Measurements from ENCODE around the gene NADSYN1. TPM values are rescaled to one million over a fixed set of nuclear protein-coding genes. Genes with fewer than 3 reads are reported as not detected.
A peak's percentile ranks its signal among the peaks of the same experiment; 100 is the strongest.

The NADSYN1 gene
- total RNA-seq, 6 experiments from 2014 or later = 39.3 to 48.0 (median 46.7) TPM

DNA sequence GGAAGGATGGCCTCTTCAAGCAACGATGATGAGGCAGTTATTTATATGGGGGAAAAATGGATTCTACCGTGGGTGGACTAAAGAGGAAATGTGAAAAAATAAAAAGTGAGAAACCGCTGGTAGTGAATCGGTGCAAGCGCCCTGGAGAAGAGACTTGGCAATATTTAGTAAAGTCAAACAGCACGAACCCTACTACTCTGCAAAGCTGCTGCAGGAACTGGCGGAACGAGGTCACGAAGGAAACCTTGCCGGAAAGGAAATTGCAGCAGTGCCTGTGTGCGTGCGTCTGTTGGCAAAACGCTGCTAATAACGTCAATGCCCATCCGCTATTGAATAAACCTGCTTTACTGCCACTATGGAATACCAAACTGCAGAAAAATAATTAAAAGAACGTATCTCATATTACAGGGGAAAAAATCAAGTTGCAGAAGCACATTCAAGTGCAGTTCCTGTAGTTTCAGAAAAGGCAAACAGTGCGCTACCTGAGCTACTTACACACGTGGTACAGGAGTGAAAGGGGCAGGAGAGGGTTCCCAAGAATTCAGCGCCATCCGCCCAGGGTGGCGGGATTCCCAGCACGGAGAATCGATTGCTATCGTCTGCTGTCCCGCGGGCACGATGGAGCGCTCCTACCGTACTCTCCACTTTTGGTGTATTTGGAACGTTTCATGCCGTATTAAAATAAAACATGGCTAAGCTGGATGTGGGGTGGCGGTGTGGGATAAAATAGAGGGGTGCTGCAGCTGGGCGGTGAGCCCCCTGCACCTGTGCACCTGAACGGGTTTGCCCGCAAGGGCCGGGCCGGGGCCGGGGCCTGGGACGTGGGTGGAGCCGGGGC, 585 bp upstream of the NADSYN1 start:
- peaks cover 18% of the 10 kb centered on the region for H3K36me3 Mint-ChIP-seq (ENCODE audit: low read depth)
- TF ChIP-seq, protein P1, sequence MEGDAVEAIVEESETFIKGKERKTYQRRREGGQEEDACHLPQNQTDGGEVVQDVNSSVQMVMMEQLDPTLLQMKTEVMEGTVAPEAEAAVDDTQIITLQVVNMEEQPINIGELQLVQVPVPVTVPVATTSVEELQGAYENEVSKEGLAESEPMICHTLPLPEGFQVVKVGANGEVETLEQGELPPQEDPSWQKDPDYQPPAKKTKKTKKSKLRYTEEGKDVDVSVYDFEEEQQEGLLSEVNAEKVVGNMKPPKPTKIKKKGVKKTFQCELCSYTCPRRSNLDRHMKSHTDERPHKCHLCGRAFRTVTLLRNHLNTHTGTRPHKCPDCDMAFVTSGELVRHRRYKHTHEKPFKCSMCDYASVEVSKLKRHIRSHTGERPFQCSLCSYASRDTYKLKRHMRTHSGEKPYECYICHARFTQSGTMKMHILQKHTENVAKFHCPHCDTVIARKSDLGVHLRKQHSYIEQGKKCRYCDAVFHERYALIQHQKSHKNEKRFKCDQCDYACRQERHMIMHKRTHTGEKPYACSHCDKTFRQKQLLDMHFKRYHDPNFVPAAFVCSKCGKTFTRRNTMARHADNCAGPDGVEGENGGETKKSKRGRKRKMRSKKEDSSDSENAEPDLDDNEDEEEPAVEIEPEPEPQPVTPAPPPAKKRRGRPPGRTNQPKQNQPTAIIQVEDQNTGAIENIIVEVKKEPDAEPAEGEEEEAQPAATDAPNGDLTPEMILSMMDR (IDR thresholded peaks at IDR 0.05) = no peak
- H3K9me3 Mint-ChIP-seq = no peaks in the 10 kb centered on the region
- peak overlapping the region; percentile 2; the same call in 1 of the 2 replicates for H3K27ac Mint-ChIP-seq
- DNase-seq = no peak
- peak overlapping the region; percentile 96 for H3K4me3 Mint-ChIP-seq
- H3K27me3 Mint-ChIP-seq (ENCODE audit: insufficient read depth) = no peaks in the 10 kb centered on the region
- H3K4me1 Mint-ChIP-seq (ENCODE audit: low read depth) = peaks cover 44% of the 10 kb centered on the region

GRCh38 chr11:71453918-71454304, 908 bp downstream of the NADSYN1 start:
- peak overlapping the region; percentile 96 for H3K4me3 Mint-ChIP-seq
- H3K4me1 Mint-ChIP-seq (ENCODE audit: low read depth) = peaks cover 39% of the 10 kb centered on the region
- no peaks in the 10 kb centered on the region for H3K27me3 Mint-ChIP-seq (ENCODE audit: insufficient read depth)
- TF ChIP-seq, protein P1 (IDR thresholded peaks at IDR 0.05) = no peak
- H3K27ac Mint-ChIP-seq = no peak overlapping the region; the same call in 1 of the 2 replicates
- peaks cover 18% of the 10 kb centered on the region for H3K36me3 Mint-ChIP-seq (ENCODE audit: low read depth)
- no peaks in the 10 kb centered on the region for H3K9me3 Mint-ChIP-seq
- no peak for DNase-seq

DNA sequence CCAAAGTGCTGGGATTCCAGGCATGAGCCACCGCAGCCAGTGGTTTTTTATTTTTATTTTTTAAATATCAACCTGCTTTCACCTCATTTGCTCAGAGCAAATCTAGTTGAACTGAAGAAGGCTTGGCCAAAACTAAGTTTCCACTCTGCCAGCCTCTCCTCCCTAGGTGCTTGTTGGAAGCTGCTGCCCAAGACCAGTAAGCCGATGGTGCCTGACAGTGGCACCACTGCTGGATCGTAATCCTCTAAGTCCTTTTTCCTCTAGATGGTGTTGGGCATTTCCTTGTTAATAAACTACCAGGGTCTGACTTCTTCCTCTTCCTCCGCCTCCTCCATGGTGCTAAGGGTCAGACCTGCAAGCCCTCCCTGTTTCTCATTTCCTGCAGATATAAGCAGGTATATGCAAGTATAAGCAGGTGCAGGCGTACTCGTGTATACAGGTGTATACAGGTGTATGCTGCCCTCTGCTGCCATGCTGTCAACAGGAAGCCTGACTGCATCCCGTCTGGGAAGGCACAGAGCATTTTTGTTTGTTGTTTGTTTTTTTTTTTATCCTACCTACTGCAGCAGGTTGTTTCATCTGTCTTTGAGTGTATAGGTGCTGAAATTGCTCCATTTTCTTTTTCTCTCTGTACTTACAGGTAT, 1.6 kb downstream of the NADSYN1 start:
- Mint-ChIP-seq H3K4me1 (ENCODE audit: low read depth) (peaks cover 32% of the 10 kb centered on the region), H3K27ac (no peak overlapping the region), H3K36me3 (ENCODE audit: low read depth) (peaks cover 20% of the 10 kb centered on the region), H3K9me3 (no peaks in the 10 kb centered on the region), H3K27me3 (ENCODE audit: insufficient read depth) (no peaks in the 10 kb centered on the region), H3K4me3 (peak overlapping the region; percentile 96)
- TF ChIP-seq, protein P1 (IDR thresholded peaks at IDR 0.05) = no peak
- no peak for DNase-seq

GRCh38 chr11:71456294-71456693, 3.3 kb downstream of the NADSYN1 start:
- Mint-ChIP-seq H3K9me3 (no peaks in the 10 kb centered on the region), H3K4me3 (no peak overlapping the region), H3K36me3 (ENCODE audit: low read depth) (peaks cover 36% of the 10 kb centered on the region), H3K4me1 (ENCODE audit: low read depth) (peaks cover 21% of the 10 kb centered on the region), H3K27ac (no peak overlapping the region), H3K27me3 (ENCODE audit: insufficient read depth) (no peaks in the 10 kb centered on the region)
- DNase-seq = no peak
- TF ChIP-seq, protein P1 (IDR thresholded peaks at IDR 0.05) = no peak

DNA sequence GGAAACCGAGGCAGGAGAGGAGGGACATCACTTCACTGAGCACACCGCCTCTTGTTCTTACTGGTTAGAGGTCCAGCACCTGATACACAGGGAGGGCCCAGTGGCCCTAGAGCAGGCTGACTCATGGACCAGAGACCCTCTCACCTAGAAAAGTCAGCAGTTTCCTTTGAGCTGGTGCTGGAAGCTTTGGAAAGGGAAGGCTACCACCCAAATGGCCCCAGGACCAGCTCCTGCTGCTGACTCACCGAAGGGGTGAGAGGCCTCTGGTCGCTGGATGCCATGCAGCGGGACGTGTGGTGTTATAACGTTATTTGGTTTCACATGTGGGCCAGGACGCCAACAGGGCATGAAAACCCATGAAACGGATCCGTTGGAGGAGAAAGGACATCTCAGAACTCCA, 3.8 kb downstream of the NADSYN1 start:
- peaks cover 37% of the 10 kb centered on the region for H3K36me3 Mint-ChIP-seq (ENCODE audit: low read depth)
- H3K9me3 Mint-ChIP-seq = no peaks in the 10 kb centered on the region
- no peaks in the 10 kb centered on the region for H3K27me3 Mint-ChIP-seq (ENCODE audit: insufficient read depth)
- DNase-seq = no peak
- H3K27ac Mint-ChIP-seq = no peak overlapping the region
- H3K4me3 Mint-ChIP-seq = no peak overlapping the region
- TF ChIP-seq, protein P1 (IDR thresholded peaks at IDR 0.05) = no peak
- peaks cover 19% of the 10 kb centered on the region for H3K4me1 Mint-ChIP-seq (ENCODE audit: low read depth)
